ENCODE data around the gene SMIM10L1. TPM values are rescaled to one million over a fixed set of nuclear protein-coding genes. Genes with fewer than 3 reads are reported as not detected.

SMIM10L1 gene
- total RNA-seq, 4 donors from 2014 or later: 5.7 to 8.0 (median 7.4) TPM

- no peak for TF ChIP-seq CTCF (IDR thresholded peaks at IDR 0.05; ENCODE audit: low read depth)
Measured at GRCh38 chr12:11162502-11162901, 8.5 kb upstream of the SMIM10L1 start.

- TF ChIP-seq CTCF (IDR thresholded peaks at IDR 0.05; ENCODE audit: low read depth): no peak
Measured at GRCh38 chr12:11164384-11164783, 6.6 kb upstream of the SMIM10L1 start.

- TF ChIP-seq CTCF (IDR thresholded peaks at IDR 0.05; ENCODE audit: low read depth): no peak
Measured at GRCh38 chr12:11166300-11166699, 4.7 kb upstream of the SMIM10L1 start.

GRCh38 chr12:11170810-11171144 is 217 bp upstream of the SMIM10L1 start:
- no peak for TF ChIP-seq CTCF (IDR thresholded peaks at IDR 0.05; ENCODE audit: low read depth)

GRCh38 chr12:11171969-11172675 is 1.1 kb downstream of the SMIM10L1 start:
- TF ChIP-seq CTCF (IDR thresholded peaks at IDR 0.05; ENCODE audit: low read depth): no peak

- TF ChIP-seq CTCF (IDR thresholded peaks at IDR 0.05; ENCODE audit: low read depth): no peak
Measured at GRCh38 chr12:11174022-11174421, 3.0 kb downstream of the SMIM10L1 start.

- TF ChIP-seq CTCF (IDR thresholded peaks at IDR 0.05; ENCODE audit: low read depth): no peak
Measured at GRCh38 chr12:11178250-11178649, 7.3 kb downstream of the SMIM10L1 start.

Data from subcutaneous adipose tissue (tissue), 4 donors.